ENCODE results near the gene FMO5. TPM values are rescaled to one million over a fixed set of nuclear protein-coding genes. Genes with fewer than 3 reads are reported as not detected.

Gene FMO5
- total and polyA plus RNA-seq, 2 of the 13 experiments (the other 11 are each of a cell fraction or from before 2014, with no cell fraction given): 48.2 to 149 TPM

GRCh38 chr1:147172168-147173016 is 52.7 kb downstream of the FMO5 start, which contains the start of gene PRKAB2 (continued):
- TF ChIP-seq ZBED4 (CRISPR knock-in tag; IDR thresholded peaks at IDR 0.05; ENCODE audit: borderline replicate concordance) (peak; percentile 21; the same call in 1 of the 2 replicates), ZNF674 (CRISPR knock-in tag; IDR thresholded peaks at IDR 0.05; ENCODE audit: low read depth) (no peak), ZNF747 (CRISPR knock-in tag; IDR thresholded peaks at IDR 0.05; ENCODE audit: borderline replicate concordance) (peak; percentile 60), LBX2 (CRISPR knock-in tag; IDR thresholded peaks at IDR 0.05; ENCODE audit: borderline replicate concordance) (no peak), DR1 (CRISPR knock-in tag; IDR thresholded peaks at IDR 0.05) (no peak; the same call in 1 of the 2 replicates), ZSCAN29 (CRISPR knock-in tag; conservative IDR thresholded peaks at IDR 0.05) (peak; percentile 88; the same call in 1 of the 2 replicates), JUNB (CRISPR knock-in tag; IDR thresholded peaks at IDR 0.05; ENCODE audit: borderline replicate concordance) (no peak), FLYWCH1 (CRISPR knock-in tag; IDR thresholded peaks at IDR 0.05) (peak; percentile 43; the same call in 1 of the 2 replicates), KDM4B (CRISPR knock-in tag; IDR thresholded peaks at IDR 0.05) (no peak; the same call in 1 of the 2 replicates), ETV5 (CRISPR knock-in tag; IDR thresholded peaks at IDR 0.05; ENCODE audit: borderline replicate concordance) (no peak; the same call in 1 of the 2 replicates), FOXP1 (IDR thresholded peaks at IDR 0.05) (no peak), FOXP1 (CRISPR knock-in tag; IDR thresholded peaks at IDR 0.05) (no peak), ZBTB8A (CRISPR knock-in tag; IDR thresholded peaks at IDR 0.05; ENCODE audit: borderline replicate concordance, low read depth) (0 out of 2 replicates have a peak, but pooled peaks have one; percentile 67), ZNF878 (CRISPR knock-in tag; IDR thresholded peaks at IDR 0.05) (no peak), ZNF557 (CRISPR knock-in tag; IDR thresholded peaks at IDR 0.05) (0 out of 2 replicates have a peak, but pooled peaks have one; percentile 14)
- TF ChIP-seq, protein P1, sequence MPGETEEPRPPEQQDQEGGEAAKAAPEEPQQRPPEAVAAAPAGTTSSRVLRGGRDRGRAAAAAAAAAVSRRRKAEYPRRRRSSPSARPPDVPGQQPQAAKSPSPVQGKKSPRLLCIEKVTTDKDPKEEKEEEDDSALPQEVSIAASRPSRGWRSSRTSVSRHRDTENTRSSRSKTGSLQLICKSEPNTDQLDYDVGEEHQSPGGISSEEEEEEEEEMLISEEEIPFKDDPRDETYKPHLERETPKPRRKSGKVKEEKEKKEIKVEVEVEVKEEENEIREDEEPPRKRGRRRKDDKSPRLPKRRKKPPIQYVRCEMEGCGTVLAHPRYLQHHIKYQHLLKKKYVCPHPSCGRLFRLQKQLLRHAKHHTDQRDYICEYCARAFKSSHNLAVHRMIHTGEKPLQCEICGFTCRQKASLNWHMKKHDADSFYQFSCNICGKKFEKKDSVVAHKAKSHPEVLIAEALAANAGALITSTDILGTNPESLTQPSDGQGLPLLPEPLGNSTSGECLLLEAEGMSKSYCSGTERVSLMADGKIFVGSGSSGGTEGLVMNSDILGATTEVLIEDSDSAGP (CRISPR knock-in tag; IDR thresholded peaks at IDR 0.05; ENCODE audit: borderline replicate concordance): peak; percentile 96
- TF ChIP-seq, protein P2, sequence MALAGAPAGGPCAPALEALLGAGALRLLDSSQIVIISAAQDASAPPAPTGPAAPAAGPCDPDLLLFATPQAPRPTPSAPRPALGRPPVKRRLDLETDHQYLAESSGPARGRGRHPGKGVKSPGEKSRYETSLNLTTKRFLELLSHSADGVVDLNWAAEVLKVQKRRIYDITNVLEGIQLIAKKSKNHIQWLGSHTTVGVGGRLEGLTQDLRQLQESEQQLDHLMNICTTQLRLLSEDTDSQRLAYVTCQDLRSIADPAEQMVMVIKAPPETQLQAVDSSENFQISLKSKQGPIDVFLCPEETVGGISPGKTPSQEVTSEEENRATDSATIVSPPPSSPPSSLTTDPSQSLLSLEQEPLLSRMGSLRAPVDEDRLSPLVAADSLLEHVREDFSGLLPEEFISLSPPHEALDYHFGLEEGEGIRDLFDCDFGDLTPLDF (CRISPR knock-in tag; IDR thresholded peaks at IDR 0.05): no peak
- TF ChIP-seq, protein P3, sequence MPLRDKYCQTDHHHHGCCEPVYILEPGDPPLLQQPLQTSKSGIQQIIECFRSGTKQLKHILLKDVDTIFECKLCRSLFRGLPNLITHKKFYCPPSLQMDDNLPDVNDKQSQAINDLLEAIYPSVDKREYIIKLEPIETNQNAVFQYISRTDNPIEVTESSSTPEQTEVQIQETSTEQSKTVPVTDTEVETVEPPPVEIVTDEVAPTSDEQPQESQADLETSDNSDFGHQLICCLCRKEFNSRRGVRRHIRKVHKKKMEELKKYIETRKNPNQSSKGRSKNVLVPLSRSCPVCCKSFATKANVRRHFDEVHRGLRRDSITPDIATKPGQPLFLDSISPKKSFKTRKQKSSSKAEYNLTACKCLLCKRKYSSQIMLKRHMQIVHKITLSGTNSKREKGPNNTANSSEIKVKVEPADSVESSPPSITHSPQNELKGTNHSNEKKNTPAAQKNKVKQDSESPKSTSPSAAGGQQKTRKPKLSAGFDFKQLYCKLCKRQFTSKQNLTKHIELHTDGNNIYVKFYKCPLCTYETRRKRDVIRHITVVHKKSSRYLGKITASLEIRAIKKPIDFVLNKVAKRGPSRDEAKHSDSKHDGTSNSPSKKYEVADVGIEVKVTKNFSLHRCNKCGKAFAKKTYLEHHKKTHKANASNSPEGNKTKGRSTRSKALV (CRISPR knock-in tag; IDR thresholded peaks at IDR 0.05): peak; percentile 14; the same call in 1 of the 2 replicates

Measured in HepG2 (cell line).